Retinal pigment epithelial cell (primary cell): Measurements from ENCODE around the gene TMEM273.

Experiments used
- DNase-seq: peaks from one replicate; pipeline ENCODE4 v3.0.0-alpha.2; 2010; ENCODE audit warnings: low read depth
- H3K4me3 ChIP-seq: 2 replicates; pipeline ENCODE4 v1.5.1; 2011; ENCODE audit warnings: mild to moderate bottlenecking, low read length, control low read depth, moderate library complexity
- TF ChIP-seq, protein P1 (sequence below): conservative IDR thresholded peaks from 2 replicates; pipeline ENCODE4 v1.5.1; 2011; ENCODE audit warnings: low read depth, low read length, control low read depth, inconsistent platforms

TMEM273 gene

DNA sequence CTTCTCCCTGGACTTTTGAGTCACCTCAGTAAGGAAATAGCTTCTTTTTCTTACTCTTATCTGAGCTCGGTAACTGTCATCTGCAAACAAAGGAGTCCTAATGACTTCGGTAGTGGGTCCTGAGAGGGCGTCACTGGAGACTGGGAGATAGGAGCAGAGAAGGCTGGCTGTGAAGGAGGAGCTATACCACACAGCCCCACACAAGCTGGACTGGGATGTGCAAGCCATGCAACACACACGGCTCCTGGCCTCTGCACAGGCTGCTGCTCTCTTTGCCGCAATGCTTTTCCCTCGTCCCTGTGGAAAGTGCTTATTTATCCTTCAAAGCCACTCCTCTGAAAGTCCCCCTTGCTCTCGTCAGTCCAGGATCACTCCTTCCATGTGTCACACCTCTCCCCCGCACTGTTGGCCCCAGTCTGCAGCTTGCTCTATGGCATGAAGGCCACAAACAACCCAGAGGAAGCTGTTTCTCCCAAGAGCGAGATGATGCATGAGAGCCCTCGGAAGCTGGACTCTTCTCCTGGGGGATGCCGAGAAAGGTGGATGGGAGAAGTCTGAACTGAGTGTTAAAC, 14.9 kb downstream of the TMEM273 start:
- DNase-seq: no peak
- TF ChIP-seq, protein P1, sequence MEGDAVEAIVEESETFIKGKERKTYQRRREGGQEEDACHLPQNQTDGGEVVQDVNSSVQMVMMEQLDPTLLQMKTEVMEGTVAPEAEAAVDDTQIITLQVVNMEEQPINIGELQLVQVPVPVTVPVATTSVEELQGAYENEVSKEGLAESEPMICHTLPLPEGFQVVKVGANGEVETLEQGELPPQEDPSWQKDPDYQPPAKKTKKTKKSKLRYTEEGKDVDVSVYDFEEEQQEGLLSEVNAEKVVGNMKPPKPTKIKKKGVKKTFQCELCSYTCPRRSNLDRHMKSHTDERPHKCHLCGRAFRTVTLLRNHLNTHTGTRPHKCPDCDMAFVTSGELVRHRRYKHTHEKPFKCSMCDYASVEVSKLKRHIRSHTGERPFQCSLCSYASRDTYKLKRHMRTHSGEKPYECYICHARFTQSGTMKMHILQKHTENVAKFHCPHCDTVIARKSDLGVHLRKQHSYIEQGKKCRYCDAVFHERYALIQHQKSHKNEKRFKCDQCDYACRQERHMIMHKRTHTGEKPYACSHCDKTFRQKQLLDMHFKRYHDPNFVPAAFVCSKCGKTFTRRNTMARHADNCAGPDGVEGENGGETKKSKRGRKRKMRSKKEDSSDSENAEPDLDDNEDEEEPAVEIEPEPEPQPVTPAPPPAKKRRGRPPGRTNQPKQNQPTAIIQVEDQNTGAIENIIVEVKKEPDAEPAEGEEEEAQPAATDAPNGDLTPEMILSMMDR: no peak
- no peak overlapping the region for H3K4me3 ChIP-seq

DNA sequence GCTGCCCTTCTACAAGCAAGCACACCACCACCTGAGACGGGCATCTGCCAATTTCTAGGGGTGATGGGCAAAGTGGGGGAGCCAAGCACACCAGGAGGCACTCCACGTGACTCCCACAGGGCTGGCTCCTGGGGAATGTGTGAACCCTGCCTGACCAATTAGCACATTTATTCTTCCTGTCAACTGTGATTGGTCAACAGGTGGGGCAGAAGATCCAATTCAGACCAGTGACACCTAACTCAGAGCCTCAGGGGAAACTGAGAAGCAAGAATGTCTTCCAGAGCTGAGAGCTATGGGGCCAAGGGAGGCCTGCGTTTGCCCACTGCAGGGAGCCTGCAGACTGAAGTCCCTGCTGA, 15.4 kb downstream of the TMEM273 start:
- TF ChIP-seq, protein P1: no peak
- H3K4me3 ChIP-seq: no peak overlapping the region
- no peak for DNase-seq

DNA sequence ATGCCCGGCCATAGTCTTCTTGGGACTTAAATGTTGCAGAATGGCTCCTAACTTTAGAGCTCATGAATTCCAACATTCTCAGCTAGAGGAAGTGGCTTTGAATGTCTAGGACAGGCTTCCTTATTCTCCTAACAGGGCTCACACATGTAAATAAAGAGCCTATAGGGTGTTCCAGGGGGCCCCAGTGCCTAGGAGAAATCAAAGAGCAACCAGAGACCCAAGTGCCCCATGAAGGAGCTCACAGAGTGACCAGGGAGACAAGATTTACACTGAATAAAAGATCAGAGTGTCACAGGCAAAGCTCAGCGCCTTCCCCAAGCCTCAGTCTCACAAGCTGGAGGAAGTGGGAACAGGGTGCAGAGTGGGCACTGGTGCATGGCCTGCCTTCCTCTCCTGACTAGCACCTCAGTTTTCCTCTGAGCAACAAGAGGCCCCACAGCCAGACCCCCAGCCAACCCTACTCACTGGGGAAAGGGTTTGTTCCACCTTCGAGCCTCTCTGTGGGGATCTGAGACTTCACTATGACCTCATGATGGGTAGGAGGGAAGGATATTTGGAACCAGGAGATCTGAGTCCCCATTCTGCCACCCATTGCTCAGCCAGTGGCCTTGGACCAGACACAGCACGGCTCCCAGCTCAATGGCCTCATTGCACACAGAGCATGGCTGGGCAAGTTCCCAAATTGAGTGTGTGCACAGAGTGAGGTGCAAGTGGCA, 16.0 kb downstream of the TMEM273 start:
- no peak for DNase-seq
- no peak overlapping the region for H3K4me3 ChIP-seq
- TF ChIP-seq, protein P1: no peak

DNA sequence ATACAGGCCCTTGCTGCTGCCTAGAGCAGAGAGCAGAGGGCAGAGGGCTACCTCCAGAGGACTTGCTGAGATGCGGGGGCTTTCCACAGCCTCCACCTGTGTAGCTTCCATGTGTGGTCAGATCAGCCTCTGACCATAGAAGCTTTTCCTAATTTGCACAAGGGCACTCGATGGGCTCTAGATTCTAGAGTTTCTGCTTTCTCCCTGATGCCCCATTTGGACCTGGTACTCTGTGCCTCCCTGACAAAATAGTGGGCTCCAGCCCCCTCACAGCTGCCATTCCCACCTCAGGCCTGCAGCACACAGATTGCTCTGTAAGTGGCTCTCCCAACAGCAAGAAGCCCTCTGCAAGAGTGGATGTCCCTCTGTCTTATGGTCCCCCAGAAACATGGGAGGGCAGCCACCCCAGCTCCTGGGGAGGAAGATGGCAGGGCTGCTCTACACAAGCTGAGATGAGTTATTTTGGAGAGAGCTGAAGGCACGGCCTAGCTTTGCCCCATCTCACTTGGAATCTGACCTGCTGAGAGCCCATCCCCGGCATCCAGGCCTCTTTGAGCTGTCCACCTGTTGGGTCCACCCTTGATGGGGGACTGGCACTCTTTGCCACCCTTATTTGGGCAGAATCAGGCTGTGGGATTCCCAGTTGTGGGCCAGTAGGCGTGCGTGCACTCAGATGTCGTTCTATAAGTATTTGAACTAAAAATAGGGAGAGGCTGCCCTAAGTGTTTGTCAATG, 16.7 kb downstream of the TMEM273 start:
- DNase-seq: no peak
- no peak overlapping the region for H3K4me3 ChIP-seq
- TF ChIP-seq, protein P1: no peak

DNA sequence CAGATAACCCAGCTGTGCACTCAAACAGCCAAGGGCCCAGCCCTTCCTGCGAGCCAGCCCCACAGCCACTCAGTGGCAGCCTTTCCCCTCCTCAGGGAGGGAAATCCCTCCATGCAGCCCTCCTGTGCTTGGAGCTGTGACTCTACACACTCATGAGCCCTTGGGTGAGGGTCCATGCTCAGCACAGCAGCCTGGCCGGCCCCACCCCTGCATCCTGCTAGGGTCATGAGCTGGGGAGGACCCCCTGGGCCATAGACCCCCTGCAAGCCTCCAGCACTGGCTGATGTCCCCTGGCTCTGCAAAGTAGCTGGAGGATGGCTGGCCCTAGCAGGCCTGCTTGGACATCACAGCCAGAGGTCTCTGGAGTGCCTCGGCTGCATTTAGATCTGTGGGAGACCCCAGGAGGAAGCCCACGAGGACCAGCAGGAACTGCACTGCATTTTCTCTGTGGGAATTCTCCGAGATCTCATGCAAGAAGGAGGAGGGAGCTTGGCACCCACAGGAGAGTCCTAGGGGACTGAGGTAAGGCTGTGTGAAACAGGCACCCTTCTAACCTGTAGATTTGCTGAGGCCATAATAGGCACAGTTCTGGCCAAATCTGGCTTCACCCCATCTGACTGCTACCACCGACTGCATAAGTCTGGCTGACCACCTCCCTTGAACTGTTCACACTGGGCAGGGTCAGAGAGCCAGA, 17.4 kb downstream of the TMEM273 start:
- no peak overlapping the region for H3K4me3 ChIP-seq
- DNase-seq: no peak
- TF ChIP-seq, protein P1: no peak

DNA sequence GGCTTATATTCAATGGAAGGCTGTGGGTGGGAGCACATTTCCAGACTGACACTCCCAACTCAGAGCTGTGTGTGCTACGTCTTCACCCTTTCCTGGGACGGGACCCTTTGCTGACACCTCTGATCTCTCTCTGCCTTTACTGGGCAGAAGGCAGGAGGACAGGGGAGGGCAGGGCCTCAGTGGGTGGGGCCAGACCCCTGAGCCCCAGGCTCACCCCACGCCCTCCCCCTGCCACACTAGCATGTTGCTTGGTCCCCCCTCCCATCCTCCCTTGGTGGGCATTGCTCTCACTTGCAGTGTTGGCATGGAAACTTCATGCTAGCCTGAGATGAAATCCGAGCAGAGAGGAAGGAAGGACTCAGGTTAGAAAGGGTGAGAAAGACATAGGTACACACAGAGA, 18.4 kb downstream of the TMEM273 start:
- H3K4me3 ChIP-seq: no peak overlapping the region
- TF ChIP-seq, protein P1: no peak
- DNase-seq: no peak
